Measurements from ENCODE around the gene TSPAN9. TPM values are rescaled to one million over a fixed set of nuclear protein-coding genes. Genes with fewer than 3 reads are reported as not detected.
A peak's percentile ranks its signal among the peaks of the same experiment; 100 is the strongest.

TSPAN9 gene
- total and polyA plus RNA-seq, 2 of the 4 experiments (the other 2 are of a cell fraction): 17.7 to 39.1 TPM

GRCh38 chr12:3202734-3203446 is 125.7 kb downstream of the TSPAN9 start:
- no peak overlapping the region for H3K4ac ChIP-seq (ENCODE audit: low read depth, low read length)
- H3K14ac ChIP-seq (replicated peaks; ENCODE audit: low read depth, low read length): no peak overlapping the region
- no peak overlapping the region for H4K5ac ChIP-seq (ENCODE audit: low read depth, low read length)
- peaks cover 8% of the 10 kb centered on the region for H3K4me1 ChIP-seq (ENCODE audit: control insufficient read depth, insufficient read depth, low read length)
- peak; percentile 30 for ATAC-seq (ENCODE audit: low read depth)
- CTCF ChIA-PET: interaction anchor here (0.6 to 1.6 kb wide), 14 partner anchors 8 to 127 kb away, joined by 3 to 6 read pairs (median 3); no protein-coding TSS in a partner anchor
- no peak overlapping the region for H2BK5ac ChIP-seq (ENCODE audit: low read depth, low read length, poor library complexity, severe bottlenecking)
- no peak overlapping the region for H3K23ac ChIP-seq (ENCODE audit: low read depth, low read length)
- no TSS peak for BruUV-seq (replicated peaks)
- H3K27me3 ChIP-seq (ENCODE audit: control insufficient read depth, insufficient read depth, low read length): peaks cover 6% of the 10 kb centered on the region
- dilution Hi-C loops (cut with HindIII; ENCODE audit: low sequenced_read_pairs, unreplicated experiment): no loop called here
- H4K8ac ChIP-seq (ENCODE audit: low read depth in 2 of 2, low read length in 2 of 2): no peak overlapping the region
- in situ Hi-C loops (cut with MboI; ENCODE audit: low sequenced_read_pairs): no loop called here
- H2BK120ac ChIP-seq (ENCODE audit: low read depth, low read length): no peak overlapping the region
- H3K56ac ChIP-seq (ENCODE audit: extremely low read depth, insufficient read depth, low read length): no peak overlapping the region
- no peak overlapping the region for H3K27ac ChIP-seq (ENCODE audit: insufficient read depth, low read length)
- peak overlapping the region; percentile 27; the same call in 1 of the 2 replicates for H2AK5ac ChIP-seq (ENCODE audit: low read depth, low read length)
- no peak for TF ChIP-seq USF2 (IDR thresholded peaks at IDR 0.05; ENCODE audit: low read depth, low read length)
- TF ChIP-seq RAD21 (IDR thresholded peaks at IDR 0.05; ENCODE audit: low read length): peak; percentile 68
- no peak for TF ChIP-seq NFE2L2 (IDR thresholded peaks at IDR 0.05; ENCODE audit: low read depth, low read length)
- TF ChIP-seq ELK1 (IDR thresholded peaks at IDR 0.05; ENCODE audit: borderline replicate concordance, low read depth, low read length): no peak
- no peak for TF ChIP-seq CEBPB (IDR thresholded peaks at IDR 0.05; ENCODE audit: low read depth, low read length)
- TF ChIP-seq SMC3 (IDR thresholded peaks at IDR 0.05; ENCODE audit: low read depth, low read length): peak; percentile 79
- peak; percentile 86 for TF ChIP-seq CTCF (conservative IDR thresholded peaks at IDR 0.05; ENCODE audit: low read depth, low read length)
- TF ChIP-seq MXI1 (IDR thresholded peaks at IDR 0.05; ENCODE audit: borderline replicate concordance, low read depth, low read length): no peak
- no peak for TF ChIP-seq RFX5 (IDR thresholded peaks at IDR 0.05; ENCODE audit: low read depth, low read length)
- TF ChIP-seq MAZ (IDR thresholded peaks at IDR 0.05; ENCODE audit: borderline replicate concordance, low read depth, low read length): peak; percentile 41; the same call in 1 of the 2 replicates
- no peak for TF ChIP-seq FOS (IDR thresholded peaks at IDR 0.05; ENCODE audit: low read depth, low read length)
- TF ChIP-seq POLR2A (IDR thresholded peaks at IDR 0.05; ENCODE audit: low read depth, low read length): no peak
- no peak for TF ChIP-seq RCOR1 (IDR thresholded peaks at IDR 0.05; ENCODE audit: insufficient replicate concordance, low read length)
- no peak overlapping the region for H2BK20ac ChIP-seq (ENCODE audit: low read depth, low read length)
- no peak overlapping the region for H3K9ac ChIP-seq (ENCODE audit: low read depth, low read length)
- peaks cover 37% of the 10 kb centered on the region for H4K20me1 ChIP-seq (ENCODE audit: insufficient read depth, low read length)
- POLR2A ChIA-PET (ENCODE audit: unreplicated experiment): no interaction called here
- H3K36me3 ChIP-seq (ENCODE audit: control insufficient read depth, insufficient read depth, low read length): no peaks in the 10 kb centered on the region
- no peaks in the 10 kb centered on the region for H3K9me3 ChIP-seq (ENCODE audit: control insufficient read depth, insufficient read depth, low read length)
- H3K4me2 ChIP-seq (ENCODE audit: low read depth, low read length): no peak overlapping the region
- H4K91ac ChIP-seq (ENCODE audit: insufficient read depth, low read depth, low read length): no peak overlapping the region
- no peak overlapping the region for H2BK15ac ChIP-seq (ENCODE audit: low read depth, low read length)
- H3K9me1 ChIP-seq (ENCODE audit: insufficient read depth, low read length): no peaks in the 10 kb centered on the region; the same call in 1 of the 2 replicates
- peaks cover 0 to 3% of the 10 kb centered on the region in 2 experiments; a peak in 2 of 4 replicates for H3K79me1 ChIP-seq (ENCODE audit: low read depth in 1 of 2, low read length in 2 of 2)
- no peak overlapping the region for H3K4me3 ChIP-seq (ENCODE audit: insufficient read depth, low read depth, low read length)
- WGBS, 2 experiments (ENCODE audit: extremely low coverage in 2 of 2, insufficient read length in 1 of 2): no CpG with 5 or more reads among the region's 8 CpGs
- H2AK9ac ChIP-seq (replicated peaks; ENCODE audit: low read depth, low read length, poor library complexity): peak overlapping the region; percentile 66
- H3K18ac ChIP-seq (ENCODE audit: low read depth, low read length): no peak overlapping the region
- DNase-seq: peak; percentile 34
- intact Hi-C loops (cut with micrococcal nuclease): loop anchor here (1.0 to 5.0 kb wide), 3 partner anchors 51 to 74 kb away; no protein-coding TSS in a partner anchor
- no peak overlapping the region for H2AFZ ChIP-seq (replicated peaks; ENCODE audit: low read length, poor library complexity)
